IMR-90 (cell line): ENCODE measurements around the gene PLOD1. TPM values are rescaled to one million over a fixed set of nuclear protein-coding genes. Genes with fewer than 3 reads are reported as not detected.
A peak's percentile ranks its signal among the peaks of the same experiment; 100 is the strongest.

Experiments used
- ATAC-seq: fragments of 200-7000 bp; cut with Tn5 transposase; 2 replicates; pipeline ENCODE4 v1.9.1; 2020; ENCODE audit warnings: low read depth, mild to moderate bottlenecking, moderate library complexity
- BruUV-seq: library from RNA; stranded (reverse); fragments of 400-500 nt; replicated peaks from 2 replicates; lab custom pipeline; 2021; lab: Mats Ljungman, UMichigan
- CTCF ChIA-PET: fragments of 300-600 bp; formaldehyde crosslinking; extraction: SDS; loops from one replicate; lab custom pipeline; 2021; ENCODE audit warnings: antibody characterized with exemption; lab: Yijun Ruan, JAX
- POLR2A ChIA-PET: fragments of 300-600 bp; sonication (Branson Sonifier 250); formaldehyde crosslinking; loops from one replicate; lab custom pipeline; 2022; ENCODE audit warnings: antibody characterized with exemption; ENCODE audit not compliant: unreplicated experiment; lab: Charles Lee
- DNase-seq: peaks from one replicate; pipeline ENCODE4 v3.0.0; 2013
- H2AFZ ChIP-seq: replicated peaks from 2 replicates; pipeline ENCODE3; 2013; ENCODE audit warnings: low read length, mild to moderate bottlenecking; ENCODE audit not compliant: poor library complexity
- H2AK5ac ChIP-seq: 2 replicates; pipeline ENCODE4 v1.6.1; 2013; ENCODE audit warnings: low read depth, low read length, inconsistent platforms
- H2AK9ac ChIP-seq: replicated peaks from 2 replicates; pipeline ENCODE3; 2013; ENCODE audit warnings: mild to moderate bottlenecking, low read depth, low read length, moderate library complexity; ENCODE audit not compliant: poor library complexity
- H2BK120ac ChIP-seq: 2 replicates; pipeline ENCODE4 v1.6.1; 2013; ENCODE audit warnings: low read depth, low read length, inconsistent platforms
- H2BK15ac ChIP-seq: 3 replicates; pipeline ENCODE4 v1.6.1; 2013; ENCODE audit warnings: low read depth, low read length, inconsistent platforms
- H2BK20ac ChIP-seq: 2 replicates; pipeline ENCODE4 v1.6.1; 2013; ENCODE audit warnings: low read depth, mild to moderate bottlenecking, inconsistent platforms, low read length, moderate library complexity
- H2BK5ac ChIP-seq: 2 replicates; pipeline ENCODE4 v1.6.1; 2013; ENCODE audit warnings: mild to moderate bottlenecking, low read depth, low read length, inconsistent platforms; ENCODE audit not compliant: poor library complexity, severe bottlenecking
- H3K14ac ChIP-seq: replicated peaks from 2 replicates; pipeline ENCODE4 v1.6.1; 2013; ENCODE audit warnings: low read depth, low read length, inconsistent platforms
- H3K18ac ChIP-seq: 2 replicates; pipeline ENCODE4 v1.6.1; 2013; ENCODE audit warnings: low read depth, low read length, control low read depth
- H3K23ac ChIP-seq: 2 replicates; pipeline ENCODE4 v1.6.1; 2013; ENCODE audit warnings: low read depth, low read length, inconsistent platforms
- H3K27ac ChIP-seq: 2 replicates; pipeline ENCODE4 v1.5.1; 2013; ENCODE audit warnings: mild to moderate bottlenecking, control low read depth, low read length; ENCODE audit not compliant: insufficient read depth
- H3K27me3 ChIP-seq: 2 replicates; pipeline ENCODE4 v1.6.1; 2013; ENCODE audit warnings: low read length; ENCODE audit not compliant: control insufficient read depth, insufficient read depth
- H3K36me3 ChIP-seq: 2 replicates; pipeline ENCODE4 v1.6.1; 2013; ENCODE audit warnings: low read length, mixed read lengths; ENCODE audit not compliant: control insufficient read depth, insufficient read depth
- H3K4ac ChIP-seq: 2 replicates; pipeline ENCODE4 v1.6.1; 2013; ENCODE audit warnings: low read depth, low read length, inconsistent platforms
- H3K4me1 ChIP-seq: 2 replicates; pipeline ENCODE4 v1.6.1; 2013; ENCODE audit warnings: low read length, mixed read lengths; ENCODE audit not compliant: control insufficient read depth, insufficient read depth
- H3K4me2 ChIP-seq: 2 replicates; pipeline ENCODE4 v1.6.1; 2013; ENCODE audit warnings: low read depth, mild to moderate bottlenecking, control low read depth, low read length, moderate library complexity
- H3K4me3 ChIP-seq: 2 replicates; pipeline ENCODE4 v1.5.1; 2013; ENCODE audit warnings: low read depth, mild to moderate bottlenecking, control low read depth, low read length, moderate library complexity; ENCODE audit not compliant: insufficient read depth
- H3K56ac ChIP-seq: 2 replicates; pipeline ENCODE4 v1.6.1; 2013; ENCODE audit warnings: low read length, inconsistent platforms; ENCODE audit not compliant: insufficient read depth; ENCODE audit errors: extremely low read depth
- H3K79me1 ChIP-seq, 2 experiments: 2 replicates each; pipeline ENCODE4 v1.6.1; 2013; ENCODE audit warnings: low read length in 2 of 2, inconsistent platforms in 1 of 2, low read depth in 1 of 2
- H3K9ac ChIP-seq: 2 replicates; pipeline ENCODE4 v1.6.1; 2013; ENCODE audit warnings: low read depth, low read length, control low read depth
- H3K9me1 ChIP-seq: 2 replicates; pipeline ENCODE4 v1.6.1; 2013; ENCODE audit warnings: low read length, inconsistent platforms; ENCODE audit not compliant: insufficient read depth
- H3K9me3 ChIP-seq: 2 replicates; pipeline ENCODE4 v1.6.1; 2013; ENCODE audit warnings: low read length; ENCODE audit not compliant: control insufficient read depth, insufficient read depth
- H4K20me1 ChIP-seq: 2 replicates; pipeline ENCODE4 v1.6.1; 2013; ENCODE audit warnings: low read length, inconsistent platforms; ENCODE audit not compliant: insufficient read depth
- H4K5ac ChIP-seq: 2 replicates; pipeline ENCODE4 v1.6.1; 2013; ENCODE audit warnings: mild to moderate bottlenecking, low read depth, low read length, control low read depth
- H4K8ac ChIP-seq, 2 experiments: 2 replicates each; pipeline ENCODE4 v1.6.1; 2013; ENCODE audit warnings: low read depth in 2 of 2, low read length in 2 of 2, control low read depth in 1 of 2, inconsistent platforms in 1 of 2
- H4K91ac ChIP-seq: 2 replicates; pipeline ENCODE4 v1.6.1; 2013; ENCODE audit warnings: low read depth, low read length, inconsistent platforms; ENCODE audit not compliant: insufficient read depth
- BHLHE40 ChIP-seq: fragments of 150-350 bp; IDR thresholded peaks from 2 replicates; pipeline ENCODE4 v1.6.1; 2016; ENCODE audit warnings: mild to moderate bottlenecking, low read depth, low read length
- CEBPB ChIP-seq: IDR thresholded peaks from 2 replicates; pipeline ENCODE4 v1.6.1; 2012; ENCODE audit warnings: low read depth, low read length, improper control_type of control experiment
- CHD1 ChIP-seq: IDR thresholded peaks from 2 replicates; pipeline ENCODE4 v1.6.1; 2012; ENCODE audit warnings: low read depth, low read length, improper control_type of control experiment
- CTCF ChIP-seq: conservative IDR thresholded peaks from 2 replicates; pipeline ENCODE4 v1.5.1; 2012; ENCODE audit warnings: mild to moderate bottlenecking, low read depth, low read length, improper control_type of control experiment
- FOS ChIP-seq: fragments of 150-350 bp; IDR thresholded peaks from 2 replicates; pipeline ENCODE4 v1.6.1; 2016; ENCODE audit warnings: low read depth, low read length
- MAZ ChIP-seq: IDR thresholded peaks from 2 replicates; pipeline ENCODE4 v1.6.1; 2012; ENCODE audit warnings: low read depth, mild to moderate bottlenecking, low read length, improper control_type of control experiment, moderate library complexity, borderline replicate concordance
- NFE2L2 ChIP-seq: fragments of 150-350 bp; IDR thresholded peaks from 2 replicates; pipeline ENCODE4 v1.6.1; 2016; ENCODE audit warnings: low read depth, mild to moderate bottlenecking, low read length
- POLR2A ChIP-seq: IDR thresholded peaks from 2 replicates; pipeline ENCODE4 v1.6.1; 2012; ENCODE audit warnings: mild to moderate bottlenecking, low read depth, low read length
- RCOR1 ChIP-seq: IDR thresholded peaks from 2 replicates; pipeline ENCODE4 v1.6.1; 2012; ENCODE audit warnings: mild to moderate bottlenecking, low read length, improper control_type of control experiment; ENCODE audit not compliant: insufficient replicate concordance
- RFX5 ChIP-seq: IDR thresholded peaks from 2 replicates; pipeline ENCODE4 v1.8.0; 2012; ENCODE audit warnings: low read depth, mild to moderate bottlenecking, low read length, moderate library complexity
- WGBS, 2 experiments: methylation state at CpG; one replicate each; pipeline versions ENCODE4 v1.1.5 to v1.1.7; 2013; ENCODE audit warnings: missing lambda C conversion rate in 2 of 2; ENCODE audit not compliant: insufficient read length in 1 of 2; ENCODE audit errors: extremely low coverage in 2 of 2; 5-methylcytosine and 5-hydroxymethylcytosine counted together
- dilution Hi-C: fragments of 300-500 bp; cut with HindIII; formaldehyde crosslinking; loops from one replicate; pipeline ENCODE4 v1.14.3; 2018; ENCODE audit warnings: low sequenced_read_pairs; ENCODE audit not compliant: unreplicated experiment
- in situ Hi-C: fragments of 300-500 bp; cut with MboI; formaldehyde crosslinking; loops from 3 replicates; pipeline ENCODE4 v1.14.3; 2019; ENCODE audit warnings: low sequenced_read_pairs, inconsistent platforms, mixed read lengths
- intact Hi-C: fragments of 100-400 bp; cut with micrococcal nuclease; formaldehyde crosslinking; loops from 2 replicates; pipeline ENCODE4 v1.10.0; 2022
- polyA plus RNA-seq, 3 experiments: library from polyadenylated mRNA; depleted of rRNA; stranded (reverse); fragments of >200 nt; gene quantifications; 2 replicates each; pipeline ENCODE4 v1.2.3, GENCODE V29; 2012; ENCODE audit warnings: low replicate concordance in 1 of 3
- total RNA-seq: library from RNA; depleted of rRNA; stranded (reverse); fragments of >200 nt; gene quantifications from 2 replicates; pipeline ENCODE4 v1.2.3, GENCODE V29; 2012
- TF ChIP-seq, protein P1 (sequence below): fragments of 150-350 bp; IDR thresholded peaks from 2 replicates; pipeline ENCODE4 v1.6.1; 2016; ENCODE audit warnings: low read depth, mild to moderate bottlenecking, low read length, moderate library complexity, borderline replicate concordance
- TF ChIP-seq, protein P2 (sequence below): fragments of 150-350 bp; IDR thresholded peaks from 2 replicates; pipeline ENCODE4 v1.6.1; 2017; ENCODE audit warnings: mild to moderate bottlenecking, antibody characterized with exemption, low read length, low read depth

PLOD1 gene
- total and polyA plus RNA-seq, 2 of the 4 experiments (the other 2 are of a cell fraction) = 283 to 609 TPM

DNA sequence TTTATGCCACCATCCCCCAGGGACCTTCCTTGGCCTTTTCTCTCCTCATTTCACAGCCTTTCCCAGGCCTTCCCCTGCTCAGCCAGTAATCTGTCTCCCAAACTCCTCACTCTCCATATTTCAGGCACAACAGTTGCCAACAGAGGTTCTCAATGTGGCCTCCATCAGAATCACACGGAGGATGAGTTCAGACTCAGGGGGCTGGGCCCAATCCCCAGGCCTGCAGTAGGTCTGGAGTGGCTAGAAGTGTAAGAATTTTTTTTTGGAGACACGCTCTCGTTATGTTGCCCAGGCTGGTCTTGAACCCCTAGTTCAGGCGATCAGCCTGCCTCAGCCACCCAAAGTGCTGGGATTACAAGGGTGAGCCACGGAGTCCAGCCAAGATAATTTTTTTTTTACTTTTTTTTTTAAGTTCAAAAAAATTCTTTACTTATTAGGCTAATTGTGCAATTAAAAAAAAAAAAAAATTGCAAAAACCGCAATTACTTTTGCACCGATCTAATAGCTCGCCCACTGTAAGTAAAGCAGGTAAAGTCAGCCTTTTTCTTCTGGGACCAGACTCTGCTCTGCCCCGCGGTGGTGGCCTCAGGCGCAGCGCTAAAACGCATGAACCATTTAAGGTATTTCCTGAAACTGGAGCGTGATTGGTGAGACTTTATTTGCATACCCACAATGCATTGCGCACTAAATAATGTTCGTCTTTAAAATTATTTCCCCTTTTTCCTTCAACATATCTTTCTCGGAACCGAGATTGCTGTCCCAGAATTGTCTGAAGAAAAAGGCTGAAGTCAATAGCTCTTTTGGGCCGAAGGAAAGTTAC is 27.0 kb upstream of the PLOD1 start:
- ChIA-PET POLR2A (interaction anchor here (0.5 to 2.1 kb wide), 11 partner anchors 11 to 130 kb away, joined by 3 to 14 read pairs (median 4); partner anchors contain the start of genes CLCN6, KIAA2013 and MFN2), CTCF (interaction anchor here (0.5 to 1.3 kb wide), 5 partner anchors 11 to 137 kb away, joined by 3 to 4 read pairs (median 3); partner anchors contain the start of gene MFN2)
- Histone ChIP-seq H4K91ac (peak overlapping the region; percentile 98), H3K79me1 (no peaks in the 10 kb centered on the region), H3K27ac (peak overlapping the region; percentile 70), H2BK20ac (peak overlapping the region; percentile 100), H3K23ac (peak overlapping the region; percentile 95; the same call in 1 of the 2 replicates), H3K4me2 (peak overlapping the region; percentile 83; the same call in 1 of the 2 replicates), H3K9me1 (no peaks in the 10 kb centered on the region), H3K9ac (peak overlapping the region; percentile 56; the same call in 1 of the 2 replicates), H2BK15ac (no peak overlapping the region), H2BK5ac (peak overlapping the region; percentile 100), H2AFZ (no peak overlapping the region), H3K14ac (peak overlapping the region; percentile 99), H3K4me3 (peak overlapping the region; percentile 26; the same call in 1 of the 2 replicates), H3K18ac (peak overlapping the region; percentile 98), H4K20me1 (peaks cover 9% of the 10 kb centered on the region; the same call in 1 of the 2 replicates), H3K56ac (peak overlapping the region; percentile 100), H2BK120ac (peak overlapping the region; percentile 100), H4K5ac (peak overlapping the region; percentile 89; the same call in 1 of the 2 replicates), H3K27me3 (no peaks in the 10 kb centered on the region), H3K4ac (peak overlapping the region; percentile 97), H3K36me3 (no peaks in the 10 kb centered on the region), H3K4me1 (no peaks in the 10 kb centered on the region), H2AK9ac (peak overlapping the region; percentile 9), H4K8ac (peak overlapping the region in 1 of 2 experiments; percentile 98; a peak in 3 of 4 replicates), H3K9me3 (no peaks in the 10 kb centered on the region), H2AK5ac (no peak overlapping the region; the same call in 1 of the 2 replicates)
- WGBS, 2 experiments = 0% methylated on average over 10 of the region's 19 CpGs; no CpG with 5 or more reads in 1 of the 2 experiments
- intact Hi-C loops = loop anchor here (1.0 to 10.0 kb wide), 3 partner anchors 69 to 253 kb away; partner anchors contain the start of genes FBXO2, FBXO44 and MFN2
- in situ Hi-C loops = no loop called here
- BruUV-seq = no TSS peak
- dilution Hi-C loops = no loop called here
- ATAC-seq (peak; percentile 71), DNase-seq (peak; percentile 95)
- TF ChIP-seq POLR2A (no peak), NFE2L2 (no peak), FOS (no peak), RCOR1 (no peak), CEBPB (no peak), CHD1 (no peak), CTCF (peak; percentile 77), BHLHE40 (no peak), MAZ (no peak), RFX5 (no peak)
- TF ChIP-seq, protein P1, sequence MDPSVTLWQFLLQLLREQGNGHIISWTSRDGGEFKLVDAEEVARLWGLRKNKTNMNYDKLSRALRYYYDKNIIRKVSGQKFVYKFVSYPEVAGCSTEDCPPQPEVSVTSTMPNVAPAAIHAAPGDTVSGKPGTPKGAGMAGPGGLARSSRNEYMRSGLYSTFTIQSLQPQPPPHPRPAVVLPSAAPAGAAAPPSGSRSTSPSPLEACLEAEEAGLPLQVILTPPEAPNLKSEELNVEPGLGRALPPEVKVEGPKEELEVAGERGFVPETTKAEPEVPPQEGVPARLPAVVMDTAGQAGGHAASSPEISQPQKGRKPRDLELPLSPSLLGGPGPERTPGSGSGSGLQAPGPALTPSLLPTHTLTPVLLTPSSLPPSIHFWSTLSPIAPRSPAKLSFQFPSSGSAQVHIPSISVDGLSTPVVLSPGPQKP = peak; percentile 43; the same call in 1 of the 2 replicates
- TF ChIP-seq, protein P2, sequence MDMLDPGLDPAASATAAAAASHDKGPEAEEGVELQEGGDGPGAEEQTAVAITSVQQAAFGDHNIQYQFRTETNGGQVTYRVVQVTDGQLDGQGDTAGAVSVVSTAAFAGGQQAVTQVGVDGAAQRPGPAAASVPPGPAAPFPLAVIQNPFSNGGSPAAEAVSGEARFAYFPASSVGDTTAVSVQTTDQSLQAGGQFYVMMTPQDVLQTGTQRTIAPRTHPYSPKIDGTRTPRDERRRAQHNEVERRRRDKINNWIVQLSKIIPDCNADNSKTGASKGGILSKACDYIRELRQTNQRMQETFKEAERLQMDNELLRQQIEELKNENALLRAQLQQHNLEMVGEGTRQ = peak; percentile 10; the same call in 1 of the 2 replicates
